Endothelial cell of umbilical vein (primary cell): ENCODE measurements around the gene TRPM3. TPM values are rescaled to one million over a fixed set of nuclear protein-coding genes. Genes with fewer than 3 reads are reported as not detected.

Experiments used
- BruUV-seq: library from RNA; stranded (reverse); fragments of 400-500 nt; replicated peaks from 2 replicates; lab custom pipeline; 2021; lab: Mats Ljungman, UMichigan
- CTCF ChIA-PET: fragments of 300-600, 350-600 bp; sonication (Branson Sonifier 250); formaldehyde crosslinking; loops from one replicate; lab custom pipeline; 2021; ENCODE audit warnings: antibody characterized with exemption, inconsistent platforms; lab: Charles Lee
- POLR2A ChIA-PET: fragments of 300-600, 350-600 bp; sonication (Branson Sonifier 250); formaldehyde crosslinking; loops from one replicate; lab custom pipeline; 2021; ENCODE audit warnings: antibody characterized with exemption, inconsistent platforms; lab: Charles Lee
- DNase-seq: peaks from one replicate; pipeline ENCODE4 v3.0.0-alpha.2; 2011; ENCODE audit warnings: low read depth, low spot score
- FAIRE-seq: peaks from 2 replicates; lab custom pipeline; 2011; peaks lifted over from hg19 to GRCh38; lab: Jason Lieb, UNC
- H2AFZ ChIP-seq: 2 replicates; pipeline ENCODE4 v1.6.0; 2012; ENCODE audit warnings: low read depth, low read length, control low read depth, inconsistent platforms
- H3K27ac ChIP-seq: 2 replicates; pipeline ENCODE4 v1.5.1; 2011; ENCODE audit warnings: low read depth, mild to moderate bottlenecking, control low read depth, low read length, moderate library complexity; ENCODE audit not compliant: insufficient read depth
- H3K27me3 ChIP-seq, 2 experiments: 2 replicates each; pipeline versions ENCODE4 v1.6.0 to v1.6.1; 2011; ENCODE audit warnings: low read length in 2 of 2, mixed read lengths in 1 of 2; ENCODE audit not compliant: control insufficient read depth in 2 of 2, insufficient read depth in 2 of 2
- H3K36me3 ChIP-seq, 2 experiments: 2 replicates in 1 of 2; 3 replicates in 1 of 2; pipeline ENCODE4 v1.5.1; 2011; ENCODE audit warnings: low read length in 2 of 2, mild to moderate bottlenecking in 1 of 2, moderate library complexity in 1 of 2; ENCODE audit not compliant: control insufficient read depth in 2 of 2, insufficient read depth in 2 of 2; ENCODE audit errors: extremely low read depth in 1 of 2
- H3K4me1 ChIP-seq: 3 replicates; pipeline ENCODE4 v1.5.1; 2011; ENCODE audit warnings: mild to moderate bottlenecking, low read length; ENCODE audit not compliant: control insufficient read depth, insufficient read depth; ENCODE audit errors: extremely low read depth
- H3K4me2 ChIP-seq: 2 replicates; pipeline ENCODE4 v1.6.1; 2011; ENCODE audit warnings: low read length, control low read depth, mixed read lengths; ENCODE audit not compliant: insufficient read depth
- H3K4me3 ChIP-seq, 3 experiments: fragments of 200-600 bp in 1 of 3; sonication (generic), shearing (Covaris generic) in 1 of 3; replicated peaks in 1 of 3; 2 replicates each; pipeline ENCODE4 v1.5.1; 2011 to 2016; ENCODE audit warnings: control low read depth in 3 of 3, low read length in 3 of 3, mild to moderate bottlenecking in 2 of 3, inconsistent platforms in 1 of 3, low read depth in 1 of 3, moderate library complexity in 1 of 3; ENCODE audit not compliant: insufficient read depth in 1 of 3
- H3K79me2 ChIP-seq: 2 replicates; pipeline ENCODE4 v1.6.0; 2012; ENCODE audit warnings: low read length, inconsistent platforms; ENCODE audit not compliant: control insufficient read depth, insufficient read depth
- H3K9ac ChIP-seq: replicated peaks from 2 replicates; pipeline ENCODE3; 2011; ENCODE audit warnings: low read length, control low read depth; ENCODE audit not compliant: insufficient read depth; ENCODE audit errors: extremely low read depth
- H3K9me1 ChIP-seq: replicated peaks from 3 replicates; pipeline ENCODE4 v1.6.0; 2011; ENCODE audit warnings: mild to moderate bottlenecking, low read length; ENCODE audit not compliant: control insufficient read depth, insufficient read depth; ENCODE audit errors: extremely low read depth
- H3K9me3 ChIP-seq: replicated peaks from 2 replicates; pipeline ENCODE4 v1.5.1; 2012; ENCODE audit warnings: low read length, inconsistent platforms; ENCODE audit not compliant: control insufficient read depth, insufficient read depth
- H4K20me1 ChIP-seq: replicated peaks from 2 replicates; pipeline ENCODE3; 2011; ENCODE audit warnings: mild to moderate bottlenecking, low read length; ENCODE audit not compliant: control insufficient read depth, insufficient read depth; ENCODE audit errors: extremely low read depth
- CTCF ChIP-seq, 2 donors: IDR thresholded peaks; 1 replicate in 1 of 2; 2 replicates in 1 of 2; pipeline ENCODE4 v1.5.1; 2011; ENCODE audit warnings: low read length in 2 of 2, mild to moderate bottlenecking in 2 of 2, moderate library complexity in 2 of 2, control low read depth in 1 of 2, inconsistent platforms in 1 of 2, low read depth in 1 of 2; ENCODE audit not compliant: insufficient read depth in 1 of 2; ENCODE audit errors: extremely low read depth in 1 of 2
- EZH2 ChIP-seq: IDR thresholded peaks from 2 replicates; pipeline ENCODE4 v1.6.1; 2012; ENCODE audit warnings: borderline replicate concordance, low read depth, mild to moderate bottlenecking, moderate library complexity, low read length, inconsistent platforms; ENCODE audit not compliant: severe bottlenecking
- FOS ChIP-seq: IDR thresholded peaks from 2 replicates; pipeline ENCODE4 v1.6.1; 2011; ENCODE audit warnings: mild to moderate bottlenecking, low read length, moderate library complexity, borderline replicate concordance; ENCODE audit not compliant: insufficient read depth
- GATA2 ChIP-seq: IDR thresholded peaks from 2 replicates; pipeline ENCODE4 v1.7.0; 2011; ENCODE audit warnings: low read depth, mild to moderate bottlenecking, moderate library complexity, mixed read lengths, low read length; ENCODE audit not compliant: insufficient read length, insufficient read depth
- JUN ChIP-seq: IDR thresholded peaks from 2 replicates; pipeline ENCODE4 v1.6.1; 2011; ENCODE audit warnings: borderline replicate concordance, low read depth; ENCODE audit not compliant: insufficient read length, insufficient read depth
- MYC ChIP-seq: IDR thresholded peaks from one replicate; pipeline ENCODE4 v1.6.1; 2011; ENCODE audit warnings: mild to moderate bottlenecking, low read depth, low read length
- POLR2AphosphoS5 ChIP-seq: IDR thresholded peaks from 2 replicates; pipeline ENCODE4 v1.6.1; 2012; ENCODE audit warnings: low read depth, mild to moderate bottlenecking, control low read depth, low read length, moderate library complexity; ENCODE audit not compliant: insufficient read depth
- dilution Hi-C: fragments of 300-500 bp; cut with MboI; formaldehyde crosslinking; loops from one replicate; pipeline ENCODE4 v1.15.0; 2019; ENCODE audit warnings: low sequenced_read_pairs; ENCODE audit not compliant: extremely low pct_ligation_motif_present
- intact Hi-C: fragments of 100-400 bp; cut with micrococcal nuclease; formaldehyde crosslinking; loops from one replicate; pipeline ENCODE4 v1.10.0; 2022
- polyA plus RNA-seq, 4 experiments: library from polyadenylated mRNA; depleted of rRNA in 3 of 4; stranded (reverse) in 3 of 4; unstranded in 1 of 4; fragments of >200 nt; gene quantifications; 2 replicates each; pipeline versions ENCODE4 v1.2.1 to v1.2.3, GENCODE V29; 2011 to 2012; ENCODE audit warnings: missing spikeins in 1 of 4
- total RNA-seq: library from RNA; stranded (reverse); gene quantifications from 2 replicates; pipeline ENCODE4 v1.2.3, GENCODE V29; 2021
- TF ChIP-seq, protein P1 (sequence below): IDR thresholded peaks from 2 replicates; pipeline ENCODE4 v1.6.1; 2011; ENCODE audit not compliant: insufficient read depth, insufficient read length

TRPM3 gene
- total and polyA plus RNA-seq, 2 donors (not counting 3 experiments of a cell fraction or from before 2014, with no cell fraction given): 0.17 to 0.33 TPM

DNA sequence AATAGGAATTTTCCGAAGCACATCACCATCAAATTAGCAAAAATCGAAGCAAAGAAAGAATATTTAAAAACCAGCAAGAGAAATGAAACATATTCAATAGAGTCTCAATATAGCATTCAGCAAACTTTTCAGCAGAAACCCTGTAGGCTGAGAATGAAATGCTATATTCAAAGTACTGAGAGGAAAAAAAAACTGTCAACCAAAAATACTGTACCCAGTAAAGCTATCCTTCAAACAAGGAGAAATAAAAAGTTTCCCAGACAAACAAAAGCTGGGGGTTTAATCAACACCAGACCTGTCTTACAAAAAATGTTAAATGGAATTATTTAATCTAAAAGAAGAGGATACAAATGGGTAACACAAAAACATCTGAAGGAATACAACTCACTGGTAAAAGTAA, 116.0 kb downstream of the TRPM3 start:
- no TSS peak for BruUV-seq

DNA sequence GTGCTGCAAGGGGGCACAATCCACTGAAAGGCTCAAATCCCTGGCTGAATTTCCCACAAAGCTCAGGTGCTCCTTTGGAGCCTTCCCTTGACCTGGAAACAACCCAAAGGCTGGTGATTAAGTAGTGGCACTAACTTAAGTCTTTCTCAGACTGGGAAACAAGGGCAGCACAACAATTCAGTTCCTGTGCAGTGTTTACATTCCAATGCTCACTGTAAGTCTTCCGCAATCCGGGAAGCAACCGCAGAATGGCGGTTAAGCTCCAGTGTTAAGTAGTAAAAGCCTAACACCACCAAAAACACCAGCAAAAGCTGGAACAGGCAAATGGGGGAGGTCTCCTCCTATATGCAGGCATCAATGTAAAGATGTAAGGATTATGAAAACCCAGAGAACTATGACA, 117.2 kb downstream of the TRPM3 start:
- Histone ChIP-seq H3K27ac (no peak overlapping the region), H3K4me2 (no peak overlapping the region), H4K20me1 (no peaks in the 10 kb centered on the region), H3K9me3 (no peaks in the 10 kb centered on the region), H3K27me3 (no peaks in the 10 kb centered on the region), H2AFZ (no peak overlapping the region), H3K9me1 (no peaks in the 10 kb centered on the region), H3K4me3 (no peak overlapping the region), H3K36me3 (no peaks in the 10 kb centered on the region), H3K4me1 (no peaks in the 10 kb centered on the region), H3K79me2 (no peaks in the 10 kb centered on the region), H3K9ac (no peak overlapping the region)
- ChIA-PET CTCF (interaction anchor here (0.9 to 2.6 kb wide), 8 partner anchors 10 to 364 kb away, joined by 3 to 26 read pairs (median 4); no protein-coding TSS in a partner anchor), POLR2A (no interaction called here)
- DNase-seq (no peak), FAIRE-seq (no peak)
- intact Hi-C loops: loop anchor here (5.0 kb wide), 1 partner anchor 143 kb away; no protein-coding TSS in a partner anchor
- dilution Hi-C loops: no loop called here
- TF ChIP-seq FOS: no peak
- TF ChIP-seq CTCF (IDR thresholded peaks at IDR 0.05; ENCODE audit: extremely low read depth in 1 of 2, insufficient read depth in 1 of 2, low read depth in 1 of 2, low read length in 2 of 2): no peak
- no peak for TF ChIP-seq POLR2AphosphoS5
- TF ChIP-seq, protein P1, sequence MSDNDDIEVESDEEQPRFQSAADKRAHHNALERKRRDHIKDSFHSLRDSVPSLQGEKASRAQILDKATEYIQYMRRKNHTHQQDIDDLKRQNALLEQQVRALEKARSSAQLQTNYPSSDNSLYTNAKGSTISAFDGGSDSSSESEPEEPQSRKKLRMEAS: no peak
- TF ChIP-seq GATA2: no peak
- no peak for TF ChIP-seq EZH2
- TF ChIP-seq JUN: no peak
- TF ChIP-seq MYC: no peak
- BruUV-seq: no TSS peak

More for the DNA sequence above, 116.0 kb downstream of the TRPM3 start:
- Histone ChIP-seq H3K4me2 (no peak overlapping the region), H3K4me3 (no peak overlapping the region), H3K9me1 (no peaks in the 10 kb centered on the region), H2AFZ (no peak overlapping the region), H3K79me2 (no peaks in the 10 kb centered on the region), H3K36me3 (no peaks in the 10 kb centered on the region), H3K9me3 (no peaks in the 10 kb centered on the region), H3K27ac (no peak overlapping the region), H3K27me3 (peaks cover 0 to 3% of the 10 kb centered on the region in 2 experiments), H3K9ac (no peak overlapping the region), H3K4me1 (no peaks in the 10 kb centered on the region), H4K20me1 (no peaks in the 10 kb centered on the region)
- intact Hi-C loops (no loop called here), dilution Hi-C loops (no loop called here)
- TF ChIP-seq EZH2 (no peak), FOS (no peak)
- ChIA-PET CTCF (interaction anchor here (1.2 to 2.6 kb wide), 2 partner anchors 19 to 366 kb away, joined by 3 to 26 read pairs; no protein-coding TSS in a partner anchor), POLR2A (no interaction called here)
- FAIRE-seq: no peak
- DNase-seq: no peak
